ENCODE measurements around the gene DAND5. TPM values are rescaled to one million over a fixed set of nuclear protein-coding genes. Genes with fewer than 3 reads are reported as not detected.
A peak's percentile ranks its signal among the peaks of the same experiment; 100 is the strongest.

Gene DAND5
- total and polyA plus RNA-seq, 9 of the 15 experiments (the other 6 are each of a cell fraction or from before 2014, with no cell fraction given): 0.22 to 0.83 (median 0.60) TPM

- TF ChIP-seq ETV6 (IDR thresholded peaks at IDR 0.05; ENCODE audit: borderline replicate concordance in 1 of 2, low read depth in 2 of 2, low read length in 1 of 2) (no peak), ETV6 (CRISPR knock-in tag; IDR thresholded peaks at IDR 0.05; ENCODE audit: borderline replicate concordance) (no peak), CCNT2 (IDR thresholded peaks at IDR 0.05; ENCODE audit: borderline replicate concordance, extremely low read depth, insufficient read length, low read depth, low read length) (no peak), THAP7 (CRISPR knock-in tag; IDR thresholded peaks at IDR 0.05) (no peak), PTTG1 (tag; IDR thresholded peaks at IDR 0.05; ENCODE audit: low read depth) (no peak), ZBTB43 (CRISPR knock-in tag; IDR thresholded peaks at IDR 0.05) (no peak), DACH1 (IDR thresholded peaks at IDR 0.05; ENCODE audit: partially characterized antibody) (peak; percentile 61), SMAD4 (CRISPR knock-in tag; conservative IDR thresholded peaks at IDR 0.05) (no peak), MLLT1 (IDR thresholded peaks at IDR 0.05) (no peak), SAFB2 (IDR thresholded peaks at IDR 0.05; ENCODE audit: borderline replicate concordance, low read depth, low read length, severe bottlenecking) (no peak), TEAD1 (CRISPR knock-in tag; IDR thresholded peaks at IDR 0.05) (no peak), ARID1B (IDR thresholded peaks at IDR 0.05) (0 out of 2 replicates have a peak, but pooled peaks have one; percentile 16)
- TF ChIP-seq, protein P1, sequence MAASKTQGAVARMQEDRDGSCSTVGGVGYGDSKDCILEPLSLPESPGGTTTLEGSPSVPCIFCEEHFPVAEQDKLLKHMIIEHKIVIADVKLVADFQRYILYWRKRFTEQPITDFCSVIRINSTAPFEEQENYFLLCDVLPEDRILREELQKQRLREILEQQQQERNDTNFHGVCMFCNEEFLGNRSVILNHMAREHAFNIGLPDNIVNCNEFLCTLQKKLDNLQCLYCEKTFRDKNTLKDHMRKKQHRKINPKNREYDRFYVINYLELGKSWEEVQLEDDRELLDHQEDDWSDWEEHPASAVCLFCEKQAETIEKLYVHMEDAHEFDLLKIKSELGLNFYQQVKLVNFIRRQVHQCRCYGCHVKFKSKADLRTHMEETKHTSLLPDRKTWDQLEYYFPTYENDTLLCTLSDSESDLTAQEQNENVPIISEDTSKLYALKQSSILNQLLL (CRISPR knock-in tag; IDR thresholded peaks at IDR 0.05; ENCODE audit: borderline replicate concordance): no peak
- TF ChIP-seq, protein P2, sequence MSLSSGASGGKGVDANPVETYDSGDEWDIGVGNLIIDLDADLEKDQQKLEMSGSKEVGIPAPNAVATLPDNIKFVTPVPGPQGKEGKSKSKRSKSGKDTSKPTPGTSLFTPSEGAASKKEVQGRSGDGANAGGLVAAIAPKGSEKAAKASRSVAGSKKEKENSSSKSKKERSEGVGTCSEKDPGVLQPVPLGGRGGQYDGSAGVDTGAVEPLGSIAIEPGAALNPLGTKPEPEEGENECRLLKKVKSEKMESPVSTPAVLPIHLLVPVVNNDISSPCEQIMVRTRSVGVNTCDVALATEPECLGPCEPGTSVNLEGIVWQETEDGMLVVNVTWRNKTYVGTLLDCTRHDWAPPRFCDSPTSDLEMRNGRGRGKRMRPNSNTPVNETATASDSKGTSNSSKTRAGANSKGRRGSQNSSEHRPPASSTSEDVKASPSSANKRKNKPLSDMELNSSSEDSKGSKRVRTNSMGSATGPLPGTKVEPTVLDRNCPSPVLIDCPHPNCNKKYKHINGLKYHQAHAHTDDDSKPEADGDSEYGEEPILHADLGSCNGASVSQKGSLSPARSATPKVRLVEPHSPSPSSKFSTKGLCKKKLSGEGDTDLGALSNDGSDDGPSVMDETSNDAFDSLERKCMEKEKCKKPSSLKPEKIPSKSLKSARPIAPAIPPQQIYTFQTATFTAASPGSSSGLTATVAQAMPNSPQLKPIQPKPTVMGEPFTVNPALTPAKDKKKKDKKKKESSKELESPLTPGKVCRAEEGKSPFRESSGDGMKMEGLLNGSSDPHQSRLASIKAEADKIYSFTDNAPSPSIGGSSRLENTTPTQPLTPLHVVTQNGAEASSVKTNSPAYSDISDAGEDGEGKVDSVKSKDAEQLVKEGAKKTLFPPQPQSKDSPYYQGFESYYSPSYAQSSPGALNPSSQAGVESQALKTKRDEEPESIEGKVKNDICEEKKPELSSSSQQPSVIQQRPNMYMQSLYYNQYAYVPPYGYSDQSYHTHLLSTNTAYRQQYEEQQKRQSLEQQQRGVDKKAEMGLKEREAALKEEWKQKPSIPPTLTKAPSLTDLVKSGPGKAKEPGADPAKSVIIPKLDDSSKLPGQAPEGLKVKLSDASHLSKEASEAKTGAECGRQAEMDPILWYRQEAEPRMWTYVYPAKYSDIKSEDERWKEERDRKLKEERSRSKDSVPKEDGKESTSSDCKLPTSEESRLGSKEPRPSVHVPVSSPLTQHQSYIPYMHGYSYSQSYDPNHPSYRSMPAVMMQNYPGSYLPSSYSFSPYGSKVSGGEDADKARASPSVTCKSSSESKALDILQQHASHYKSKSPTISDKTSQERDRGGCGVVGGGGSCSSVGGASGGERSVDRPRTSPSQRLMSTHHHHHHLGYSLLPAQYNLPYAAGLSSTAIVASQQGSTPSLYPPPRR (CRISPR knock-in tag; IDR thresholded peaks at IDR 0.05; ENCODE audit: borderline replicate concordance): no peak
These were observed 13.4 kb upstream of the DAND5 start (continued) for GRCh38 chr19:12955996-12956395.

Data from K562 (cell line).